Caco-2 (cell line): ENCODE results near the gene TLCD1. TPM values are rescaled to one million over a fixed set of nuclear protein-coding genes. Genes with fewer than 3 reads are reported as not detected.
A peak's percentile ranks its signal among the peaks of the same experiment; 100 is the strongest.

Experiments used
- BruUV-seq: library from RNA; stranded (reverse); fragments of 400-500 nt; replicated peaks from 2 replicates; lab custom pipeline; 2021; lab: Mats Ljungman, UMichigan
- CTCF ChIA-PET: fragments of 300-600 bp; sonication (Branson Sonifier 250); formaldehyde crosslinking; loops from one replicate; lab custom pipeline; 2022; ENCODE audit warnings: antibody characterized with exemption; lab: Charles Lee
- POLR2A ChIA-PET: fragments of 300-600 bp; sonication (Branson Sonifier 250); formaldehyde crosslinking; loops from one replicate; lab custom pipeline; 2022; ENCODE audit warnings: antibody characterized with exemption; lab: Charles Lee
- DNase-seq, 2 experiments: peaks; one replicate each; pipeline versions ENCODE4 v3.0.0 to v3.0.0-alpha.2; 2020 to 2022
- H3K27me3 ChIP-seq: replicated peaks from 2 replicates; pipeline ENCODE4 v1.6.0; 2011; ENCODE audit warnings: low read length; ENCODE audit not compliant: control insufficient read depth, insufficient read depth
- H3K36me3 ChIP-seq: 2 replicates; pipeline ENCODE4 v1.5.1; 2011; ENCODE audit warnings: low read length; ENCODE audit not compliant: control insufficient read depth, insufficient read depth
- H3K4me1 ChIP-seq: fragments of 250-450 bp; sonication (Bioruptor Pico); 2 replicates; pipeline ENCODE4 v1.5.1; 2020; ENCODE audit warnings: mild to moderate bottlenecking
- H3K4me3 ChIP-seq: 2 replicates; pipeline ENCODE4 v1.5.1; 2011; ENCODE audit warnings: low read depth, mild to moderate bottlenecking, control low read depth, low read length
- H3K9me3 ChIP-seq: fragments of 250-450 bp; sonication (Bioruptor Pico); 2 replicates; pipeline ENCODE4 v1.5.1; 2020; ENCODE audit warnings: mild to moderate bottlenecking, moderate library complexity
- H3K27ac Mint-ChIP-seq: one replicate; pipeline ENCODE4 v1.8.0; 2022; ENCODE audit warnings: mixed read lengths; ENCODE audit not compliant: unreplicated experiment
- H3K27me3 Mint-ChIP-seq: one replicate; pipeline ENCODE4 v1.8.0; 2022; ENCODE audit warnings: mixed read lengths; ENCODE audit not compliant: insufficient read depth, unreplicated experiment
- H3K36me3 Mint-ChIP-seq: one replicate; pipeline ENCODE4 v1.8.0; 2022; ENCODE audit warnings: mild to moderate bottlenecking, mixed read lengths; ENCODE audit not compliant: insufficient read depth, unreplicated experiment
- H3K4me1 Mint-ChIP-seq: one replicate; pipeline ENCODE4 v1.8.0; 2022; ENCODE audit warnings: low read depth, mixed read lengths; ENCODE audit not compliant: unreplicated experiment
- H3K4me3 Mint-ChIP-seq: one replicate; pipeline ENCODE4 v1.8.0; 2022; ENCODE audit warnings: mild to moderate bottlenecking, moderate library complexity, mixed read lengths; ENCODE audit not compliant: unreplicated experiment
- H3K9me3 Mint-ChIP-seq: one replicate; pipeline ENCODE4 v1.8.0; 2022; ENCODE audit warnings: mixed read lengths; ENCODE audit not compliant: unreplicated experiment
- CTCF ChIP-seq, 2 experiments: fragments of 200-600 bp in 1 of 2; IDR thresholded peaks; 1 replicate in 1 of 2; 2 replicates in 1 of 2; pipeline versions ENCODE4 v1.5.1 to v1.8.0; 2011 to 2022; ENCODE audit warnings: antibody characterized with exemption in 1 of 2, control low read depth in 1 of 2, inconsistent platforms in 1 of 2, low read depth in 1 of 2, low read length in 1 of 2, mild to moderate bottlenecking in 1 of 2, moderate library complexity in 1 of 2; ENCODE audit not compliant: insufficient read depth in 1 of 2, severe bottlenecking in 1 of 2, unreplicated experiment in 1 of 2
- intact Hi-C: fragments of 100-400 bp; cut with micrococcal nuclease; formaldehyde crosslinking; loops from one replicate; pipeline ENCODE4 v1.10.0; 2022; ENCODE audit not compliant: unreplicated experiment
- total RNA-seq: library from RNA; stranded (reverse); gene quantifications from 2 replicates; pipeline ENCODE4 v1.2.3, GENCODE V29; 2022

The TLCD1 gene
- total RNA-seq, 1 experiment from 2014 or later = 37.9 TPM

- ChIA-PET POLR2A (no interaction called here), CTCF (no interaction called here)
- Histone ChIP-seq H3K4me3 (no peak overlapping the region), H3K27me3 (no peaks in the 10 kb centered on the region), H3K9me3 (no peaks in the 10 kb centered on the region), H3K36me3 (peaks cover 16% of the 10 kb centered on the region), H3K4me1 (peaks cover 6% of the 10 kb centered on the region)
- no TSS peak for BruUV-seq
- intact Hi-C loops = no loop called here
- TF ChIP-seq CTCF (IDR thresholded peaks at IDR 0.05; ENCODE audit: insufficient read depth in 1 of 2, low read depth in 1 of 2, low read length in 1 of 2, severe bottlenecking in 1 of 2, unreplicated experiment in 1 of 2) = no peak
- Mint-ChIP-seq H3K4me1 (no peaks in the 10 kb centered on the region), H3K36me3 (peaks cover 71% of the 10 kb centered on the region), H3K27ac (no peak overlapping the region), H3K27me3 (no peaks in the 10 kb centered on the region), H3K9me3 (no peaks in the 10 kb centered on the region), H3K4me3 (no peak overlapping the region)
- no peak for DNase-seq
Observed at GRCh38 chr17:28704219-28704858, 21.7 kb downstream of the TLCD1 start.

- Mint-ChIP-seq H3K4me1 (peaks cover 5% of the 10 kb centered on the region), H3K27ac (no peak overlapping the region), H3K36me3 (peaks cover 77% of the 10 kb centered on the region), H3K4me3 (no peak overlapping the region), H3K9me3 (no peaks in the 10 kb centered on the region), H3K27me3 (no peaks in the 10 kb centered on the region)
- BruUV-seq = no TSS peak
- H3K4me1 ChIP-seq = peaks cover 12% of the 10 kb centered on the region
- TF ChIP-seq CTCF (IDR thresholded peaks at IDR 0.05; ENCODE audit: insufficient read depth in 1 of 2, low read depth in 1 of 2, low read length in 1 of 2, severe bottlenecking in 1 of 2, unreplicated experiment in 1 of 2) = no peak
- intact Hi-C loops = no loop called here
- ChIA-PET POLR2A (no interaction called here), CTCF (interaction anchor here (0.6 kb wide), 1 partner anchor 9 kb away, joined by 5 read pairs; no protein-coding TSS in a partner anchor)
- DNase-seq = no peak
- peaks cover 20% of the 10 kb centered on the region for H3K36me3 ChIP-seq
- no peak overlapping the region for H3K4me3 ChIP-seq
- no peaks in the 10 kb centered on the region for H3K27me3 ChIP-seq
- H3K9me3 ChIP-seq = no peaks in the 10 kb centered on the region
Observed at GRCh38 chr17:28703552-28704218, 22.3 kb downstream of the TLCD1 start.

- POLR2A ChIA-PET = interaction anchor here (0.6 to 1.9 kb wide), 2 partner anchors 17 to 52 kb away, joined by 3 to 9 read pairs; partner anchors contain the start of gene RPL23A
- H3K36me3 Mint-ChIP-seq = peaks cover 84% of the 10 kb centered on the region
Observed at GRCh38 chr17:28702752-28703150, 23.3 kb downstream of the TLCD1 start.

More at GRCh38 chr17:28702752-28703150, 23.3 kb downstream of the TLCD1 start:
- CTCF ChIA-PET = no interaction called here
- no peak for TF ChIP-seq CTCF (IDR thresholded peaks at IDR 0.05; ENCODE audit: insufficient read depth in 1 of 2, low read depth in 1 of 2, low read length in 1 of 2, severe bottlenecking in 1 of 2, unreplicated experiment in 1 of 2)
- no peaks in the 10 kb centered on the region for H3K9me3 ChIP-seq
- intact Hi-C loops = no loop called here
- H3K4me3 Mint-ChIP-seq = no peak overlapping the region
- H3K27me3 ChIP-seq = no peaks in the 10 kb centered on the region
- no peak for DNase-seq
- peak overlapping the region; percentile 77 for H3K27ac Mint-ChIP-seq
- H3K4me1 ChIP-seq = peaks cover 19% of the 10 kb centered on the region
- peaks cover 20% of the 10 kb centered on the region for H3K36me3 ChIP-seq
- H3K9me3 Mint-ChIP-seq = no peaks in the 10 kb centered on the region
- H3K27me3 Mint-ChIP-seq = no peaks in the 10 kb centered on the region
- peaks cover 14% of the 10 kb centered on the region for H3K4me1 Mint-ChIP-seq
- H3K4me3 ChIP-seq = no peak overlapping the region
- no TSS peak for BruUV-seq
